HFFc6 (cell line): ENCODE results near the gene STAMBPL1. TPM values are rescaled to one million over a fixed set of nuclear protein-coding genes. Genes with fewer than 3 reads are reported as not detected.

Source experiments
- DNase-seq: peaks from one replicate; pipeline ENCODE4 v3.0.0-alpha.2; 2018
- H3K27ac Mint-ChIP-seq: 2 replicates; pipeline ENCODE4 v1.8.0; 2020; ENCODE audit warnings: mild to moderate bottlenecking, mixed read lengths
- H3K27me3 Mint-ChIP-seq: 2 replicates; pipeline ENCODE4 v1.8.0; 2021; ENCODE audit warnings: mild to moderate bottlenecking, moderate library complexity, mixed read lengths; ENCODE audit not compliant: insufficient read depth
- H3K36me3 Mint-ChIP-seq: 2 replicates; pipeline ENCODE4 v1.8.0; 2021; ENCODE audit warnings: low read depth, mixed read lengths
- H3K4me1 Mint-ChIP-seq: 2 replicates; pipeline ENCODE4 v1.8.0; 2020; ENCODE audit warnings: low read depth, mixed read lengths
- H3K4me3 Mint-ChIP-seq: 2 replicates; pipeline ENCODE4 v1.8.0; 2020; ENCODE audit warnings: mild to moderate bottlenecking, moderate library complexity, mixed read lengths
- H3K9me3 Mint-ChIP-seq: 2 replicates; pipeline ENCODE4 v1.8.0; 2020; ENCODE audit warnings: mild to moderate bottlenecking, mixed read lengths
- total RNA-seq, 6 experiments: library from RNA; stranded (reverse); fragmentation: NEBNext Ultra II Directional; extraction: Animal tissue kit (Norgen Biotek cat#: 25700); gene quantifications; 2 replicates in 1 of 6; 3 replicates in 5 of 6; pipeline ENCODE4 v1.2.3, GENCODE V29; 2021
- TF ChIP-seq, protein P1 (sequence below): fragments of 200-600 bp; sonication (generic); IDR thresholded peaks from 2 replicates; pipeline ENCODE4 v1.5.0; 2021; ENCODE audit warnings: antibody characterized with exemption, mild to moderate bottlenecking

STAMBPL1 gene
- total RNA-seq, 6 experiments from 2014 or later: 28.8 to 44.9 (median 40.6) TPM

DNA sequence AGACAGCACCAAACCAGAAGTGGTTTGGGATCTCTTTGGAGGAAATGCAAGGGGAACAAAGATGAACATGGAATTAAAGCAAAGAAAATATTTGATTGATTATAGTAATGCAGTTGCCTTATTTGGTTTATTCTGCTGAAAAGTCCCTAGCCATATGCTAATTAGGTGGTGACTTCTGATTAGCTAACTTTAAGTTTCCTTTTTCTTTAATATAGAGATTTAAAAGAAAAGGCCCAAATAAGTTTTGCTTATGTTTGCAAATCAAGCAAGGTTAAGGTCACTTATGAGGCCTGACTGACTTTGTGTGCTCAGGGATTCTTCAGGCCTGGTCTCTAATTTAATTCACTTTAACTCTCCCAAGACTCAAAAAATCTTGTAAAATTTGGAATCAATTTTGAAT is 22.2 kb upstream of the STAMBPL1 start:
- H3K27ac Mint-ChIP-seq: no peak overlapping the region
- H3K4me3 Mint-ChIP-seq: no peak overlapping the region
- H3K36me3 Mint-ChIP-seq: no peaks in the 10 kb centered on the region
- peaks cover 14% of the 10 kb centered on the region for H3K4me1 Mint-ChIP-seq
- H3K27me3 Mint-ChIP-seq: peaks cover 6% of the 10 kb centered on the region
- TF ChIP-seq, protein P1, sequence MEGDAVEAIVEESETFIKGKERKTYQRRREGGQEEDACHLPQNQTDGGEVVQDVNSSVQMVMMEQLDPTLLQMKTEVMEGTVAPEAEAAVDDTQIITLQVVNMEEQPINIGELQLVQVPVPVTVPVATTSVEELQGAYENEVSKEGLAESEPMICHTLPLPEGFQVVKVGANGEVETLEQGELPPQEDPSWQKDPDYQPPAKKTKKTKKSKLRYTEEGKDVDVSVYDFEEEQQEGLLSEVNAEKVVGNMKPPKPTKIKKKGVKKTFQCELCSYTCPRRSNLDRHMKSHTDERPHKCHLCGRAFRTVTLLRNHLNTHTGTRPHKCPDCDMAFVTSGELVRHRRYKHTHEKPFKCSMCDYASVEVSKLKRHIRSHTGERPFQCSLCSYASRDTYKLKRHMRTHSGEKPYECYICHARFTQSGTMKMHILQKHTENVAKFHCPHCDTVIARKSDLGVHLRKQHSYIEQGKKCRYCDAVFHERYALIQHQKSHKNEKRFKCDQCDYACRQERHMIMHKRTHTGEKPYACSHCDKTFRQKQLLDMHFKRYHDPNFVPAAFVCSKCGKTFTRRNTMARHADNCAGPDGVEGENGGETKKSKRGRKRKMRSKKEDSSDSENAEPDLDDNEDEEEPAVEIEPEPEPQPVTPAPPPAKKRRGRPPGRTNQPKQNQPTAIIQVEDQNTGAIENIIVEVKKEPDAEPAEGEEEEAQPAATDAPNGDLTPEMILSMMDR: no peak
- no peak for DNase-seq
- H3K9me3 Mint-ChIP-seq: no peaks in the 10 kb centered on the region

DNA sequence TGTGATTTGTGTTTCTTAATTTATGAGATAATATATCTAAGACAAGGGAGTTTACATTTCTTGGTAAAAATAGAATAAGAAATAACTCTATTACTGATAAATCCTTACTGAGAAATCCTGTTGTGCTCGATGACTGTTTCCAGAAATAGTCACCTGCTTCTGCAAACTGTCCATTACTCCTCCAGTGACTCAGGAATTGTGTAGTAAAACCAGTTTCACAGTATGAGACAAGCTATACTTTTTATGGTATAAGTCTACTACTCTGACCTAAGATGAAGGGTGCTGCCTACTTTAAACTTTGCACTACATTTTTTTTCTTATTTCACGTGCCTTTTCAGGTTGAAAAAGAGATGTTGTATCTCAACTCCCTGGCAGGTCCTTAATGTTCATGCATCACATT is 21.6 kb upstream of the STAMBPL1 start:
- DNase-seq: no peak
- peaks cover 10% of the 10 kb centered on the region for H3K4me1 Mint-ChIP-seq
- no peaks in the 10 kb centered on the region for H3K9me3 Mint-ChIP-seq
- TF ChIP-seq, protein P1: no peak
- H3K27ac Mint-ChIP-seq: no peak overlapping the region
- H3K27me3 Mint-ChIP-seq: peaks cover 6% of the 10 kb centered on the region
- no peak overlapping the region for H3K4me3 Mint-ChIP-seq
- H3K36me3 Mint-ChIP-seq: no peaks in the 10 kb centered on the region

DNA sequence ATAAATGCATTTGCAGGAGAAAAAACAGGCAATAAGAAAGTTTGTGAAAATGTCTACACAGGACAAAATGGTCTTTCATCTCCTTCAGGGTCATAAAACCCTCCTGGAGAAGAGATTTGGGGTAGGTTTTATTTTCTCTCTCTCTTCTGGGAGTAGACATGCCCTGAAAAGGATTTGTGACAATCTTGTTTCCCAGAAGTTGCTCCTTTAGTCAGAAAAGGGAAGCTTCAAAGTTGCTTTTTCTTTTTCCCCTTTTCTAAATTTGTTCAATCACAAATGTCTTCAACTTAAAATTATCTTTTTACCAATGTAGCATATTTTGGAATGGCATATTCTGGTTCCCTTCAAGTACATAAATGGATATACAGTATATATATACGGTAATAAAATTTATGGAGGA is 19.0 kb upstream of the STAMBPL1 start:
- Mint-ChIP-seq H3K27me3 (peaks cover 8% of the 10 kb centered on the region), H3K27ac (no peak overlapping the region), H3K4me1 (peaks cover 9% of the 10 kb centered on the region), H3K4me3 (no peak overlapping the region), H3K9me3 (no peaks in the 10 kb centered on the region), H3K36me3 (no peaks in the 10 kb centered on the region)
- TF ChIP-seq, protein P1: no peak
- no peak for DNase-seq

DNA sequence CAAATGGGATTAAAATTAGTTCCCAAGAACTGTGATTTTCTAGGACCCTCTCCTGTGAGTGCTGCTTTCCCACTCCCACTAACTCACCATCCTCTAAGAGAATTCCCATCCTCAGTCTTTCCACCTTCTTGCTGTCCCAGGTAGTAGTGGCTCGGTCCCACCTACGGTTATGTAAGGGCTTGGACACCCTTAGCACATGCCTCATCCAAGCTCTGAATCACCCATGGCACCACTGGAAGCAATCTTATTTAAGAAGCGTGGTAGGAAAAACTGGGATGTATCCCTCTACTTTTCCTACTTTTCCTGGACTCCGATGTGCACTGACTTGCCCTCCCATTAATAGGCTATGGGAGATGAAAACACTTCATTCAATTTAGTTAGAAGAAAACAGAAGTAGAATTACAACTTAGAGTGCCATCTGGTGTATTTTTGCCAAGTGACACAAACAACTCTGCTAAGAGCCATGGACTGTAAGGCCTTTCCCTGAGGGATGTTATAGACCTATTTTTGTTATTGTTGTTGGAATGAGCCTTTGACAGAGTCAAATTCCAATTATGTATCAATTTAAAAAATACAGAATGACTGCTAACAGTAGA is 14.7 kb upstream of the STAMBPL1 start:
- TF ChIP-seq, protein P1: peak; percentile 53
- DNase-seq: peak; percentile 29

DNA sequence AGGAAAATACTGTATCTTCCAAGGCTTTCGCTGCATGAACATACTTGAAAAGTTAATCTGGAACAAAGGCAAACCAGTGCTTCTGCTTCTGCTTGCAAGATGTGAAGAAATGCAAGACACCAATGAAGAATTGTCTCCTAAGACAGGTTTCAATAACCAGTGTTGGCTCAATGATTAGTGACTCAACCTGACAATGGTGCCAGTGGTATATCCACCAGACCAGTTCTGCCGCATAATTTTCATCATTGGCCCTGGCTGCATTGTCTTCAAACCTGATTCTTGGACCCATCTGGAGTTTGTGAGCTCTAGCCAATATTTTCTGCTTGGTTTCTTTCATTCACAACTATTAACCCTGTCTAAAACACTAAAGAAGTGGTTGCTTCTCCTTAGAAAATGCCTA is 13.6 kb upstream of the STAMBPL1 start:
- H3K27ac Mint-ChIP-seq: no peak overlapping the region
- TF ChIP-seq, protein P1: no peak
- no peaks in the 10 kb centered on the region for H3K9me3 Mint-ChIP-seq
- no peak for DNase-seq
- H3K27me3 Mint-ChIP-seq: peaks cover 6% of the 10 kb centered on the region; the same call in 1 of the 2 replicates
- no peak overlapping the region for H3K4me3 Mint-ChIP-seq
- H3K4me1 Mint-ChIP-seq: no peaks in the 10 kb centered on the region
- no peaks in the 10 kb centered on the region for H3K36me3 Mint-ChIP-seq

More for the DNA sequence above, 14.7 kb upstream of the STAMBPL1 start:
- Mint-ChIP-seq H3K4me1 (no peaks in the 10 kb centered on the region), H3K9me3 (no peaks in the 10 kb centered on the region), H3K27me3 (peaks cover 8% of the 10 kb centered on the region), H3K4me3 (no peak overlapping the region), H3K36me3 (no peaks in the 10 kb centered on the region), H3K27ac (no peak overlapping the region)
